Activated CD8-positive, alpha-beta memory T cell treated with anti-CD3 and anti-CD28 coated beads for 24 hours (primary cell): ENCODE data around the gene PLA2G4E.

Source experiments
- DNase-seq: peaks from one replicate; pipeline ENCODE4 v3.0.0-alpha.2; 2020

Gene PLA2G4E

GRCh38 chr15:42018306-42019224 lies 2.3 kb downstream of the PLA2G4E start:
- no peak for DNase-seq

- DNase-seq, result no peak
These were observed 3.9 kb downstream of the PLA2G4E start for GRCh38 chr15:42016971-42017370.

GRCh38 chr15:42014406-42014805 lies 6.4 kb downstream of the PLA2G4E start:
- no peak for DNase-seq

GRCh38 chr15:42012928-42013482 lies 7.8 kb downstream of the PLA2G4E start:
- DNase-seq, result no peak

- DNase-seq, result no peak
These were observed 8.6 kb downstream of the PLA2G4E start for GRCh38 chr15:42012241-42012640.

- no peak for DNase-seq
These were observed 9.8 kb downstream of the PLA2G4E start for GRCh38 chr15:42011074-42011473.

GRCh38 chr15:42010434-42010833 lies 10.4 kb downstream of the PLA2G4E start:
- no peak for DNase-seq

GRCh38 chr15:42009474-42009873 lies 11.4 kb downstream of the PLA2G4E start:
- no peak for DNase-seq

GRCh38 chr15:42009022-42009421 lies 11.8 kb downstream of the PLA2G4E start:
- no peak for DNase-seq

GRCh38 chr15:42007386-42007785 lies 13.5 kb downstream of the PLA2G4E start:
- no peak for DNase-seq

GRCh38 chr15:42002333-42002732 lies 18.5 kb downstream of the PLA2G4E start:
- no peak for DNase-seq

GRCh38 chr15:42001236-42001635 lies 19.6 kb downstream of the PLA2G4E start:
- no peak for DNase-seq

- no peak for DNase-seq
These were observed 21.3 kb downstream of the PLA2G4E start for GRCh38 chr15:41999290-42000285.

GRCh38 chr15:41997845-41998244 lies 23.0 kb downstream of the PLA2G4E start:
- no peak for DNase-seq

GRCh38 chr15:41996921-41997592 lies 23.8 kb downstream of the PLA2G4E start:
- DNase-seq, result no peak

- no peak for DNase-seq
These were observed 24.5 kb downstream of the PLA2G4E start for GRCh38 chr15:41996376-41996775.

GRCh38 chr15:41995476-41995855 lies 25.4 kb downstream of the PLA2G4E start:
- no peak for DNase-seq

GRCh38 chr15:41994772-41995475 lies 25.9 kb downstream of the PLA2G4E start:
- DNase-seq, result no peak

GRCh38 chr15:41994171-41994650 lies 26.6 kb downstream of the PLA2G4E start:
- no peak for DNase-seq

- DNase-seq, result no peak
These were observed 27.2 kb downstream of the PLA2G4E start for GRCh38 chr15:41993472-41994170.

GRCh38 chr15:41992803-41993190 lies 28.0 kb downstream of the PLA2G4E start:
- DNase-seq, result no peak
